ENCODE measurements around the gene GREB1L.

GRCh38 chr18:21559195-21559594 lies 317.2 kb downstream of the GREB1L start:
- TF ChIP-seq CTCF (conservative IDR thresholded peaks at IDR 0.05 in 1 of 2, IDR thresholded peaks at IDR 0.05 in 1 of 2; ENCODE audit: extremely low read depth in 1 of 2, insufficient read depth in 1 of 2, low read depth in 1 of 2, low read length in 2 of 2) (no peak), EZH2 (IDR thresholded peaks at IDR 0.05; ENCODE audit: borderline replicate concordance, low read length) (no peak)

Measured in mammary epithelial cell (primary cell).